CD4-positive, alpha-beta T cell treated with Interleukin-10 for 1 hour (primary cell): ENCODE results near the gene COX17.
"Not testable (repeated sequence)": the region's sequence is repeated elsewhere in the genome, so short reads cannot be mapped to it uniquely, and the experiment has no call there.

Experiments used
- DNase-seq: peaks from one replicate; pipeline ENCODE4 v3.0.0-alpha.2; 2020

COX17 gene

DNA sequence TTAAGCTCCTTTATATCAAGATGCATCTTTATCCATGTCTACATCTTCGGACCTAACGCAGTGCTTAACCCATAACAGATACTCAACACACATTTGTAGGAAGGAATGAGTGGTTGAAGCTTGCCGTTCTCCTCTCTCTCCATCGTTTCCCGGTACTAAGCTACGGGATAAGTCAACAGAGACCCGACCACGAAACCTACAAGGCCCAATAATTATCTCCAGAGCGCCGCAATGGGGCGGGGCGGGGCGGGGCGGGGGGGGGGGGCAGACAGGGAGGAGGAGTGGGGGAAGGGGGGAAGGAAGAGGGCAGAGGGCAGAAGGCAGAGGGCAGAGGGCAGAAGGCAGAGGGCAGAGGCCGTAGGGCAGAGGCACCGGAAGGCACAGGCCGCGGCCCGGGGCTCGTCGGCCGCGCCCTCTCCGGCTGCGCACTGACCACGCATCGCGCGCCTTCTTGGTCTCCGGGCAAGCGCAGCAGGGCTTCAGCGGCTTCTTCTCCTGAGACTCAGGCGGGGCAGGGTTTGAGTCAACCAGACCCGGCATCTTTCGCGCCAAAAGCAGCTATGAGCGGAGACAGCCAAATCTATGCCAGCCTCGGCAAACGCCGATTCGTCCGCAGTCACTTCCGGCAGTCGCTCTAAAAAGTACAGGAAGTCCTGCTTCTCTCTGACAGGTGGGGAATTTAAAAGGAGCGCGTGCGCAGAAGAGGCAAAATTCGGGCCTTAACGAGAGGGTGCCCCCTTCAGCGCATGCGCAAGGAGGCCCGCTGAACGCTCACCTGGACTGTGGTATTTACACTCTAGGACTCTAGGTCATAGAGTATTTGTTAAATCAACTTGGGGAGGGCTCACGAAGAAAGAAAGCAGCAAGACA, at the start of gene COX17:
TSS of gene COX17 (minus strand) at position 636 of the 870 bp plus-strand sequence. CDS start at position 540, 96 bp downstream.
- peak; percentile 98 for DNase-seq

GRCh38 chr3:119726909-119727308, 49.7 kb upstream of the COX17 start:
- no peak for DNase-seq

DNA sequence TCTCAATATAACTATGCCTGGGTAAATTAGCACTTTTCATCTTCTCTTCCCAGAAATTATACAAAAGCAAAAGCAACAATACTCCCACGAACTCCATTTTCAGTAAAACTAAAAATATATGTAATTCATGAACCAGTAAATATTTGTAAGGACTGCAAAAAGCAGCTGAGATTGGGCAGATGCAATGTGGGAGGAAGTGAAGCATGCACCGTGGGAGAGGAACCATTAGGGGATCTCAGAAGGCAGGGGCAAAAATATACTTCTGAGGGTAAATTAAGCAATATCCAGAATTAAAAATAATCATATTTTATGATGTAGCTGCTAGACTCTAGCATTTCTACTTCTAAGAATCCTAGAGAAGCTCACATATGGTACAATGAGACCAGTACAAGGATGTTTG, 45.8 kb upstream of the COX17 start:
- DNase-seq = no peak

DNA sequence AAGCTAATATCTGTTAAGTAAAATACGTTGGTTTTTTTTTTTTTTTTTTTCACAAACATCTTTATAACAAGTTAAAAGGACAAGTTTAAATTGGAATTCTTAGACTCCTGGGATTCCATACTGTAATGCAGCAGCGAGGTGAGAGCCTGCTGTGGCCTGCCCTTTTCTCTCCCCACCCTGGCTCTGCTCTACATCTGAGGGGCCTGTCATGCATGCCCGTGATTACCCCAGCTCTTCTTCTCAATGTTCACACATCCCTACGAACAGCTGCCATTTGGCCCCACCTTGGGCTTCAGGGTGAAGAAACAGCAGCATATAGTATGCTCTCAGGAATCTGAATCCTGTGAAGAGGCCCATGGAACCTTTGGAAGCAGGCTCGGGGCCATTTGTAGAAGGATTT, 40.3 kb upstream of the COX17 start:
- no peak for DNase-seq

GRCh38 chr3:119716998-119717397, 39.8 kb upstream of the COX17 start:
- no peak for DNase-seq

- DNase-seq = no peak
Measured at GRCh38 chr3:119715105-119715504, 37.9 kb upstream of the COX17 start.

DNA sequence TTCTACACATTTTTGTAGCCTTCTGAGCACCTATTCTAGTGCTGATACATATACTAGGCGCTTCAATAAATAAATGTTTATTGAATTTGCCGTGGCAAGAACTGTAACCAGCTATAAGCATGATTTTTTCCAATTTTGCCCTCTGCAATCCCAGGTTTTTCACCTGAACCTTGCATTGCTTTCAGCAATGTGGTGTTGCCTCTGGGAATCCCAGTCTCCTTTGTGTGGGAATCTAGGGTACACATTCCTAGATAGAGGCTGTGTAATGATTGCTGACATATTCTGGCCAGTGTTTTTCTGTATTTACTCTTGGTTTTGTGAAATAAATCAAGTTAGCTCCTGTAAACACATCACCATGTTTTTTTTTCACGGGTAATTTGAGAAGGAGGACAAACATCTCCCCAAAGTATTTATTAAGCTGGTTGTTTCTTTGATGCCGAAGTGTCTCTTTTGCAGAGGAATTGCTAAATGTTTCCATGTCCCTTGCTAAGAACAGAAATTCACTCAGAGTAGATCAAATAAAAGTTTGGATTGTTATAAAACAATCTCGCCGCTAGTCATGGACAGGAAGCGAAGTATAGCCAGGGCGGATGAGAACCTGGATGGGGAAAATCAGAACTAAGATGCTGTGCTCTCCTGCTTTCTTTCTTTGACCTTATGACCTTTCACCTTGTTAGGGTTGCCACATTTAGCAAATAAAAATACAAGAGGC, 26.8 kb upstream of the COX17 start:
- DNase-seq = no peak

DNA sequence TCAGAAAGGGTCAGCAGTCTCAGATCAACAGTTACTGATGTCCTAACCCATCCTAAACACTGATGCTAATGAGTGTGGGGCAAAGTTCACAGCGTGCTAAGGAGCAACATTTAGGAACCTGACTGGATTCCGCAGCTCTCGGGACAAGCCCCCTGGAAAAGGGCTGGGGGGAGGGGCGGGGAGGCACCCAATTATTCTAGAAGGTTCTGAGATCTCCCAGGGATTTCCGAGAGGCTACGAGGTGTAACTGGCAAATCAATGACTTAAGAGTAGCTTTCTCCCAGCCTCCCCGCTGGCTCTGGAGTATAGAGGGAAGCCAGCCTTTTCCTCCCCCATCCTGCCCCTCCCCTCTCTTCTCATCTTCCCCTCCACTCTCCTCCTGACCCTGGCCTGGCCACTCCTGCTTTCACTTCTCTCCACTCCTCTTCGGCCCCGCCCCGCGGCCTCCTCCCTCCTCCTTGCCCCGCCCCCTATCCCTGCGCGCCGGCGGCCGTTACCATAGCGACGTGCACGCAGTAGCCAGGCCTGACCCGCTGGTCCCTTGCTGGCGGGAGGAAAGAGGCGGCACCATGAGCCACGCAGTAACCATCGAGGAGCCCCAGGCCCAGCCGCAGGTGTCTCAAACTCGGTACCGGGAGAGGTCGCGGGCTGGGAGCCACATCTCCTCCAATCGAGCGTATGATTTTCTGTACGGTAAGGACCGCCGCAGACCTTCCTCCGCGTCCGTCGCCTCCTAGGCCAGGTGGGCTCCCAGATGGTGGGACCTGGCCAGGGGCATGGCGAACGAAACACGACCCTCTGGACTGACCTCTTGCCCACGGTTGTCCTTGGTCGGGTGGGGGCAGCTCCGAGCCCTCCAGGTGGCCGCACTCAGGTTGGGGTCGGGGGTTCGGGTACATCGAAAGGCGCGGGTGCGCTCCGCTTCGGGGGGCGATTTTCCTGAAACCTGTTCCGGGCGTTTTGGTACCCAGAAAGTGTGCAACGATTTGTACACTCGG, 25.6 kb upstream of the COX17 start, which contains the start of gene CFAP91:
TSS of gene CFAP91 (plus strand) at position 493 of the 998 bp plus-strand sequence. CDS start at position 570, 77 bp downstream.
- DNase-seq = peak; percentile 91

DNA sequence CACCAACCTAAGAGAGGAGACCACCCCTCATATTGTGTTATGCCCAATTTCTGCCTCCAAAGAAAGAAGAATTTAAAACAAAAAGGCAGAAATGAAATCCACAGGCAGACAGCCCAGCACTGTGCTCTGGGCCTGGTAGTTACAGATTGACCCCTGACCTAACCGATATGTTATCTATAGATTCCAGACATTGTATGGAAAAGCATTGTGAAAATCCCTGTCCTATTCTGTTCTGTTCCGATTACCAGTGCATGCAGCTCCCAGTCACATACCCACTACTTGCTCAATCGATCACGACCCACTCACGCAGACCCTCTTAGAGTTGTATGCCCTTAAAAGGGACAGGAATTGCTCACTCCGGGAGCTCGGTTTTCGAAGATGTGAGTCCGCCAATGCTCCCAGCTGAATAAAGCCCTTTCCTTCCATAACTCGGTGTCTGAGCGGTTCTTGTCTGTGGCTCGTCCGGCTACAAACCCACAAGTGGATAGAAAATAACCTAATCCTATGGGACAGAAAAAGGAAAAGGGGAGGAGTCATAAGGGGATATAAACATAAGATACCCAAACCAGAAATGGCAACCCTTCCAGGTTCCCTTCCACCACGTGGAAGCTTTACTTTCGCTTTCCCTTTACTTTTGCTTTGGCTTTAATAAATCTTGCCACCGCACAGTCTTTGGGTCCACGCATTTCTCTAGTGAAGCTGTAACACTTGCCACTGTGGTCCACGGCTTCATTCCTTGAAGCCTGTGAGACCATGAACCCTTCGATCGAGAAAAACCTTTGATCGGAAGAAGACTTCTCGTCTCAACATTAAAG, 23.9 kb upstream of the COX17 start:
- no peak for DNase-seq

DNA sequence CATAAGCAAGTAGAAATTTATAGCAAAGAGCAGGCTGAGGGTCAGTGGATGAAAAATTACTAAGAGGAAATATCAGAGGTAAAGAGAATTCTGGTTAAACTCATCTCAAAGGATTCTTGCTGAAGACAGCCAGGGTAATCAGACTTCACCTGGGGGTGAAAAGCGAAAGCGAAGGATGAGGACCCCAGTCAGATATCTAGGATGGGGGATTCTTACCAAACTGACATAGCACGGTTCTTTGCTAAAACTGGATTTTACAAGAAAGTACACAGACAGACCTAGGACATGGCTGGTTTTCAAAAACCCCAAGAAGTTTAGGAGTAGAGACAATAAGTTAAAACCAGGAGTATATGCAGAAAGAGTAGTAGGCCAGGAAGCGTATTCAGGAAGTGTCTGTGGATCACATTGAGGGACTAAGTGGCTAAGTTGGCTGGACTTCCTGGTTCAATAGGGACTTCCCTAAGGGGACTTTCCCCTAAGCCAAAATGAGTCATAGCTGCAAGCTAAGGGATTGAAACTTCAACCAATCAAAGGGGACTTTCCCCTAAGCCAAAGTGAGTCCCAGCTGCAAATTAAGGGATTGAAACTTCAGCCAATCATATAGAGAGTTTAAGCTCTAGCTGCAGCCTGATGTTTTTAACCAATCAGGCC, 23.2 kb upstream of the COX17 start:
- peak; percentile 64 for DNase-seq

DNA sequence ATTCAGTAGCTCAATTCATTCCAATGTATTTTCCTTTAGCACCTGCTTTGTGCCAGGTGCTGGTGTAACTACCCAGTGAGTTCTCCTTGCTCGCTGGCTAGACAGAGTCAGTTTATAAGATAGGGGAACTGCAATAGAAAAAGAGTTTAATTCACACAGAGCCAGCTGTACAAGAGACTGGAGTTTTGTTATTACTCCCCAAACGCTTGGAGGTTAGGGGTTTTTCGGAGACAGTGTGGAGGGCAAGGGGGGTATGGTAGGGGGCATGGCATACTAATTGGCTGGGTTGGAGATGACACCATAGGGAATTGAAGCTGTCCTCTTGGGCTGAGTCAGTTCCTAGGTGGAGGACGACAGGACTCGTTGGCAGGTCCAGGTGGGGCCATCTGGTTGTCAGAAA, 20.2 kb upstream of the COX17 start:
- DNase-seq = no peak

GRCh38 chr3:119695480-119695879, 18.3 kb upstream of the COX17 start:
- DNase-seq = no peak

DNA sequence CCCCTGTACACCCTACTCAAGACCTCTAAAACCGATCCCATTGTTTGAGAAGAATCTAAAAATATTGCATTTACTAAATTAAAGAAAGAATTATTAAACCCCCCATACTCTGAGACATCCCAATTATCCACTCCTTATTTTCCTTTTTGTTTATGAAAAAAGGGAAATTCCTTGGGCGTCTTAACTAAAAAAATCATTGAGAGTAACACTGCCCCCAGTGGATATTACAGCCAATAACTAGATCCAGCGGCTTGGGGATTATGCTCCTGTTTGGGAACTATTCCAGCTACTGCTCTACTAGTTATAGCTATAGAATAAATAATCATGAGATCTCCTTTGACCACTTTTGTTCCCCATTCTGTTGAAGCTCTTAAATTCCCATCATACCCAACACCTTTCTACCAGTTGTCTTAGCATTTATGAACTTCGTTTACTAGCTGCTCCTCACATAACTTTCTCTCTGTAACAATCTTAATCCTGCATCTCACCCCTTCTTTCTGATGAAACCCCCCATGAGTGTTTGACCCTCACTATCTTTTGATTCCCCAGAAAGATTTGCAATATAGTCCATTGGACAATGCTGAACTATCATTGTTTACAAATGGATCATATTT, 12.9 kb upstream of the COX17 start:
- DNase-seq = no peak

GRCh38 chr3:119683421-119683820, 6.2 kb upstream of the COX17 start:
- DNase-seq = no peak

GRCh38 chr3:119681279-119681678, 4.1 kb upstream of the COX17 start:
- DNase-seq = peak; percentile 30

GRCh38 chr3:119679874-119680273, 2.7 kb upstream of the COX17 start:
- DNase-seq = no peak

DNA sequence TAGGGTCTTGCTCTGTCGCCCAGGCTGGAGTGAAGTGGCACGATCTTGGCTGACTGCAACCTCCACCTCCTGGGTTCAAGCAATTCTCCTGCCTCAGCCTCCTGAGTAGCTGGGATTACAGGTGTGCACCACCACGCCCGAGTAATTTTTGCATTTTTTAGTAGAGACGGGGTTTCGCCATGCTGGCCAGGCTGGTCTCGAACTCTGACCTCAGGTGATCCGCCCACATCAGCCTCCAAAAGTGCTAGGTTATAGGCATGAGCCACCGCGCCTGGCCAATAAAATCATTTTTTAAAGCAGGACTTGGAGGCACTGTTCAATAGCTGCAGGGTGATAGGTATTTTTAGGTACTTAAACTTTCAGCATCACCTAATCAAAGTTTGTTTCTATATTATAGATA, 1.0 kb upstream of the COX17 start:
- DNase-seq = not testable (repeated sequence)

DNA sequence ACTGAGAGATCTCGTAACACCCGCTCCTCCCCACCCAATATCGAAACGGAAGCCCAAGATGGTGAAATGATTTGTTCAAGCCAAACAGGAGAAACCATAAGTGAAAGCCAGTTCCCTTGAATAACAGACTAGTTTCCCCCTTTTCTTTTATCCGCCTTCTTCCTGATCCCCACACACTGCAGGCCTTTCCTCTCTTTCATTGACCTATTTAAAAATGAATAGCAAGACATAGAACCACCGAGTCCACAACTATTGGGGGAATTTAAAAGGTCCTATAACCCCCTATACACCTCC, 382 bp upstream of the COX17 start:
- DNase-seq = no peak

GRCh38 chr3:119676020-119676419, 1.2 kb downstream of the COX17 start:
- no peak for DNase-seq

DNA sequence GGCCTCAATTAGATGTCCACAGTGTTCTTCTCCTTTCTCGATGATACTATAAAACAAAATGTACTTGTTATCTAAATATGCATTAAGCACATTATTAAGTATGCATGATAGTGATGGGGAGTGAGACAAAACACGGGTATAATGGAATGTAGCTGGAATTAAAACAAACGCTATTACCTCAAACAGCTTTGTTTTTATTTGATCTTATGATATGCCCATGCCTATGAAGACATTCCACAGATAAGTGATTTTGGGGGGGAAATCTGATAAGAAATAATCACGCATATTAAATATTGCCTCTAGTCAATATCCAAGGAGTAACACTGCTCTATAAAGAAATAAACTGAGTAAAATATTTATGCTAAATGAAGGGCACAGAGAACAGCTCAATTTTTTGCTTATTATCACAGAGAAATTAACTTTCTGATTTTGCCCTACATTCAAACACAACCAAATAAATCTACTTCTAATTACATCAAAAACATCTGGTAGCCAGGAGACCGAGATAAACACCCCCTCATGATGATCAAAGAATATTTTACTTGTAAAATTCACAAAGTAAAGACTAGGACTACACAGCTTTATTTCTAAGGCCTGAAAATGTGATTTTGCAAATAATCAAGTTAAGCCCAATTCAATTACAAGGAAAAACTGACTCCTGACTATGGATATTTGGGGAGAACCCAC, 1.9 kb downstream of the COX17 start:
- DNase-seq = no peak

GRCh38 chr3:119673875-119674274, 3.3 kb downstream of the COX17 start:
- DNase-seq = no peak
